Measurements from ENCODE around the gene SLC38A9.
"Not testable (repeated sequence)": the region's sequence is repeated elsewhere in the genome, so short reads cannot be mapped to it uniquely, and the experiment has no call there.

Gene SLC38A9

DNA sequence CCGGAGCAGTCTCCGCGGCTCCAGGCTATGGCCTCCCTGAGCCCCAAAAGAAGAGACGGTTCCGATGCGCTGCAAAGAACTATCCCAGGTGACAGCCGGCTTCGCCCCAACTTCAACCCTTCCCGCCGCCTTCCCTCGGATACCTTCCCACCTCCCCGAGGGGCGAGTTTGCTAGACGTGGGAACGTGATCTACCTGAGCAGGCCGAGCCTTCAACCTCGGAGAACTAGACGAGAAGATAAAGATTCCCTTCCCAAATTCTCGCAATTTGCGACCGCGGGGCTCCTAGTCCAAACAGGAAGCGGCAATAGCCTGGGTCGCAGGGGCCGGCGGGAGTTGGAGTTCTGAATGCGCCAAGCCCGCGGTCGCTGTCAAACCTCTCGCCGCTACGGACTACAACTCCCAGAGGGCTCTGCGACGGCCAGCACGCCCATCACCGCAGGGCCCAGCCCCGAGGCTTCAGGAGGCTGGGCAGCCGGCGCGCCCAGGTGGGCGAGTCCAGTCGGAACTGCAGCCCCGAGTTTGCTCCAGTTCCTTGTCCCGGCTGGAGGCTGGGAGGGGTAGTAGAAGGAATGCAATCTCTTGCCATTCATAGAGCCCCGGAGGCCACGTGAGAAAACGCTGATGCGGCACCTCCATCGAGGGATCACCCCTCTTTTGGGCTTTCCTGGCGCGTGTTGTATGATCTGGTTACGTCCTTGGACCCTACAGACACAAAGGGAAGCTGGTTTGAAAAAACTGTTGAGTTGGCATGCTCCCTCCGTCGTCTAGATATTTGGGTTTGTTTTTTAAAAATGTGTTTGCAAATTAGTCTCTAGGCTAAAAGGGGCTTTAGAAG, at the start of gene SLC38A9:
SLC38A9 (minus strand) TSS at position 302 of the 837 bp plus-strand sequence. CDS start 14,366 bp downstream, outside the sequence.
- Histone ChIP-seq H3K4me3 (ENCODE audit: low read depth, low read length) (peak within 1 kb of the TSS; percentile 98), H3K27ac (ENCODE audit: low read depth, low read length) (no peak within 1 kb of the TSS), H3K79me2 (ENCODE audit: control insufficient read depth, insufficient read depth, low read length, unreplicated experiment) (peaks cover 7% of the 10 kb centered on the region), H3K27me3 (ENCODE audit: insufficient read depth, low read length) (no peaks in the 10 kb centered on the region), H3K36me3 (ENCODE audit: insufficient read depth, low read length) (peaks cover 4% of the 10 kb centered on the region; the same call in 1 of the 2 replicates), H3K4me1 (ENCODE audit: control insufficient read depth, insufficient read depth, low read length, unreplicated experiment) (peaks cover 5% of the 10 kb centered on the region), H2AFZ (ENCODE audit: low read length, unreplicated experiment) (peak within 1 kb of the TSS; percentile 95)

DNA sequence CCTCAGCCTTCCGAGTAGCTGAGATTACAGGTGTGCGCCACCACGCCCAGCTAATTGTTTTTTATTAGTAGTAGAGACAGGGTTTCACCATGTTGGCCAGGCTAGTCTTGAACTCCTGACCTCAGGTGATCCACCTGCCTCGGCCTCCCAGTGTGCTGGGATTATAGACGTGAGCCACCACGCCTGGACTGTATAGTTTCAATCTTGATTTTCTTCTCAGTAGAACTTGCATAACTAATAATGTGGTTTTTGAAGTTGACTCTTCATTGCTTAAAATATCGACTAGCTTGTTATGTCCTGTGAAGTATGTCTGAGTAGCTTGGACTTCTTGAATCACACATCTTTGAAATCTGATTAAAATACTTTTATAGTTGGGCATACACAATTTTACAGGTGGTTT, 49.6 kb upstream of the SLC38A9 start:
- not testable (repeated sequence) for H3K4me3 ChIP-seq (ENCODE audit: low read depth, low read length); H3K27me3 ChIP-seq (ENCODE audit: insufficient read depth, low read length); H3K4me1 ChIP-seq (ENCODE audit: control insufficient read depth, insufficient read depth, low read length, unreplicated experiment); H3K36me3 ChIP-seq (ENCODE audit: insufficient read depth, low read length); H2AFZ ChIP-seq (ENCODE audit: low read length, unreplicated experiment); H3K79me2 ChIP-seq (ENCODE audit: control insufficient read depth, insufficient read depth, low read length, unreplicated experiment); H3K27ac ChIP-seq (ENCODE audit: low read depth, low read length)

GRCh38 chr5:55758714-55759113, 46.6 kb upstream of the SLC38A9 start:
- H2AFZ ChIP-seq (ENCODE audit: low read length, unreplicated experiment), result no peak overlapping the region
- H3K4me1 ChIP-seq (ENCODE audit: control insufficient read depth, insufficient read depth, low read length, unreplicated experiment), result no peaks in the 10 kb centered on the region
- H3K4me3 ChIP-seq (ENCODE audit: low read depth, low read length), result no peak overlapping the region
- no peaks in the 10 kb centered on the region for H3K36me3 ChIP-seq (ENCODE audit: insufficient read depth, low read length)
- H3K79me2 ChIP-seq (ENCODE audit: control insufficient read depth, insufficient read depth, low read length, unreplicated experiment), result no peaks in the 10 kb centered on the region
- no peaks in the 10 kb centered on the region for H3K27me3 ChIP-seq (ENCODE audit: insufficient read depth, low read length)
- no peak overlapping the region for H3K27ac ChIP-seq (ENCODE audit: low read depth, low read length)

- no peak overlapping the region for H3K4me3 ChIP-seq (ENCODE audit: low read depth, low read length)
- no peaks in the 10 kb centered on the region for H3K79me2 ChIP-seq (ENCODE audit: control insufficient read depth, insufficient read depth, low read length, unreplicated experiment)
- H3K4me1 ChIP-seq (ENCODE audit: control insufficient read depth, insufficient read depth, low read length, unreplicated experiment), result no peaks in the 10 kb centered on the region
- no peaks in the 10 kb centered on the region for H3K27me3 ChIP-seq (ENCODE audit: insufficient read depth, low read length)
- H3K27ac ChIP-seq (ENCODE audit: low read depth, low read length), result no peak overlapping the region
- H3K36me3 ChIP-seq (ENCODE audit: insufficient read depth, low read length), result no peaks in the 10 kb centered on the region
- H2AFZ ChIP-seq (ENCODE audit: low read length, unreplicated experiment), result no peak overlapping the region
Measured at GRCh38 chr5:55758231-55758630, 46.1 kb upstream of the SLC38A9 start.

- Histone ChIP-seq H3K27me3 (ENCODE audit: insufficient read depth, low read length) (no peaks in the 10 kb centered on the region), H3K4me1 (ENCODE audit: control insufficient read depth, insufficient read depth, low read length, unreplicated experiment) (no peaks in the 10 kb centered on the region), H3K4me3 (ENCODE audit: low read depth, low read length) (no peak overlapping the region), H2AFZ (ENCODE audit: low read length, unreplicated experiment) (no peak overlapping the region), H3K27ac (ENCODE audit: low read depth, low read length) (no peak overlapping the region), H3K36me3 (ENCODE audit: insufficient read depth, low read length) (no peaks in the 10 kb centered on the region), H3K79me2 (ENCODE audit: control insufficient read depth, insufficient read depth, low read length, unreplicated experiment) (no peaks in the 10 kb centered on the region)
Measured at GRCh38 chr5:55750499-55750898, 38.4 kb upstream of the SLC38A9 start.

GRCh38 chr5:55750063-55750462, 37.9 kb upstream of the SLC38A9 start:
- H3K27ac ChIP-seq (ENCODE audit: low read depth, low read length), result no peak overlapping the region
- H3K4me3 ChIP-seq (ENCODE audit: low read depth, low read length), result no peak overlapping the region
- peak overlapping the region; percentile 5 for H2AFZ ChIP-seq (ENCODE audit: low read length, unreplicated experiment)
- H3K36me3 ChIP-seq (ENCODE audit: insufficient read depth, low read length), result no peaks in the 10 kb centered on the region
- no peaks in the 10 kb centered on the region for H3K27me3 ChIP-seq (ENCODE audit: insufficient read depth, low read length)
- H3K4me1 ChIP-seq (ENCODE audit: control insufficient read depth, insufficient read depth, low read length, unreplicated experiment), result no peaks in the 10 kb centered on the region
- H3K79me2 ChIP-seq (ENCODE audit: control insufficient read depth, insufficient read depth, low read length, unreplicated experiment), result no peaks in the 10 kb centered on the region

DNA sequence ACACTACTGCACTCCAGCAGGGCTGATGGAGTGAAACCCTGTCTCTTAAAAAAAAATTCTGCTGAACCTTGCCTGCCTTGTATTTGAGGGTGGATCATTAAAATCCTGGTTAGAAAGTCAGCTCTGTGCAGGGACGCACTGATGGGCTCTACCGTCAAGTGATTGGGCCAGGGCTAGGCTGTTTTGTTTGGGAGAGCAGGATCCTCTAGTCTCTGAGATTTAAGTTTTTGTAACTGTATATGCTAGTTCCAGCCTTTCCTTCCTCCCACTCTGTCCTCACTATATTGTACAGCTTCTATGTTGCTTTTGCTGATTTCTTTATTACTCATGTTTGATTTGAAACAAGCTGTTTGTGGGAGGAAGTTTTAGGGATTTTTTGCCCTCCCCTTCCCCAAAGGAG, 37.3 kb upstream of the SLC38A9 start:
- Histone ChIP-seq H3K4me3 (ENCODE audit: low read depth, low read length) (no peak overlapping the region), H3K79me2 (ENCODE audit: control insufficient read depth, insufficient read depth, low read length, unreplicated experiment) (no peaks in the 10 kb centered on the region), H3K36me3 (ENCODE audit: insufficient read depth, low read length) (no peaks in the 10 kb centered on the region), H2AFZ (ENCODE audit: low read length, unreplicated experiment) (no peak overlapping the region), H3K4me1 (ENCODE audit: control insufficient read depth, insufficient read depth, low read length, unreplicated experiment) (no peaks in the 10 kb centered on the region), H3K27ac (ENCODE audit: low read depth, low read length) (no peak overlapping the region), H3K27me3 (ENCODE audit: insufficient read depth, low read length) (no peaks in the 10 kb centered on the region)

- H3K27ac ChIP-seq (ENCODE audit: low read depth, low read length), result no peak overlapping the region
- H3K4me3 ChIP-seq (ENCODE audit: low read depth, low read length), result no peak overlapping the region
- no peak overlapping the region for H2AFZ ChIP-seq (ENCODE audit: low read length, unreplicated experiment)
- no peaks in the 10 kb centered on the region for H3K36me3 ChIP-seq (ENCODE audit: insufficient read depth, low read length)
- no peaks in the 10 kb centered on the region for H3K4me1 ChIP-seq (ENCODE audit: control insufficient read depth, insufficient read depth, low read length, unreplicated experiment)
- H3K27me3 ChIP-seq (ENCODE audit: insufficient read depth, low read length), result no peaks in the 10 kb centered on the region
- H3K79me2 ChIP-seq (ENCODE audit: control insufficient read depth, insufficient read depth, low read length, unreplicated experiment), result no peaks in the 10 kb centered on the region
Measured at GRCh38 chr5:55747778-55748318, 35.7 kb upstream of the SLC38A9 start.

- no peaks in the 10 kb centered on the region for H3K4me1 ChIP-seq (ENCODE audit: control insufficient read depth, insufficient read depth, low read length, unreplicated experiment)
- no peaks in the 10 kb centered on the region for H3K36me3 ChIP-seq (ENCODE audit: insufficient read depth, low read length)
- no peaks in the 10 kb centered on the region for H3K27me3 ChIP-seq (ENCODE audit: insufficient read depth, low read length)
- H3K79me2 ChIP-seq (ENCODE audit: control insufficient read depth, insufficient read depth, low read length, unreplicated experiment), result no peaks in the 10 kb centered on the region
- H2AFZ ChIP-seq (ENCODE audit: low read length, unreplicated experiment), result no peak overlapping the region
- H3K4me3 ChIP-seq (ENCODE audit: low read depth, low read length), result no peak overlapping the region
- no peak overlapping the region for H3K27ac ChIP-seq (ENCODE audit: low read depth, low read length)
Measured at GRCh38 chr5:55742778-55743177, 30.7 kb upstream of the SLC38A9 start.

GRCh38 chr5:55737793-55738192, 25.7 kb upstream of the SLC38A9 start, which contains the start of gene DDX4:
DDX4 (plus strand) TSS chr5:55738061; CDS start chr5:55738964, 903 bp downstream.
- H2AFZ ChIP-seq (ENCODE audit: low read length, unreplicated experiment), result no peak within 1 kb of the TSS
- H3K4me1 ChIP-seq (ENCODE audit: control insufficient read depth, insufficient read depth, low read length, unreplicated experiment), result no peaks in the 10 kb centered on the region
- no peak within 1 kb of the TSS for H3K27ac ChIP-seq (ENCODE audit: low read depth, low read length)
- no peaks in the 10 kb centered on the region for H3K79me2 ChIP-seq (ENCODE audit: control insufficient read depth, insufficient read depth, low read length, unreplicated experiment)
- no peak within 1 kb of the TSS for H3K4me3 ChIP-seq (ENCODE audit: low read depth, low read length)
- H3K36me3 ChIP-seq (ENCODE audit: insufficient read depth, low read length), result no peaks in the 10 kb centered on the region
- H3K27me3 ChIP-seq (ENCODE audit: insufficient read depth, low read length), result no peaks in the 10 kb centered on the region

DNA sequence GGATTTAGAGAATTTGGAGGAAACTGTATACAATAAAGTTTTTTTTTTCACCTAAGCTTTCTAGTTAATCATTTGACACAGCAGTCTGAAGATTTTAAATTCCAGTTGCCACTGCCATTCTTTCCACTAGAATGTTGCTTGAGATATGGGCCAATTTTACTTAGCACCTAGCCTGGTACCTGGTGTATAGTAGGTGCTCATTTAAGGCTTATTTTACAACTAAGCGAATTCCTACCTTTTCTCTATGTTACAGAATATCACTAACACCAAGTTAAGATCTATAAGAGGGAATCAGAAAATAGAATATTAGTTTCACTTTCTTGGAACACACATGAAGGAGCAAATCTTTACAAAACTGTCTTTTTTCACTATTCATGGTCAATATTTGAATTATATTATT, 22.5 kb upstream of the SLC38A9 start:
- Histone ChIP-seq H3K4me3 (ENCODE audit: low read depth, low read length) (no peak overlapping the region), H2AFZ (ENCODE audit: low read length, unreplicated experiment) (no peak overlapping the region), H3K36me3 (ENCODE audit: insufficient read depth, low read length) (no peaks in the 10 kb centered on the region), H3K4me1 (ENCODE audit: control insufficient read depth, insufficient read depth, low read length, unreplicated experiment) (no peaks in the 10 kb centered on the region), H3K79me2 (ENCODE audit: control insufficient read depth, insufficient read depth, low read length, unreplicated experiment) (no peaks in the 10 kb centered on the region), H3K27me3 (ENCODE audit: insufficient read depth, low read length) (no peaks in the 10 kb centered on the region), H3K27ac (ENCODE audit: low read depth, low read length) (no peak overlapping the region)

Data from ACC112 (cell line).